ENCODE measurements around the gene MORN2. TPM values are rescaled to one million over a fixed set of nuclear protein-coding genes. Genes with fewer than 3 reads are reported as not detected.

The MORN2 gene
- total and polyA plus RNA-seq, 2 of the 13 experiments (the other 11 are each of a cell fraction or from before 2014, with no cell fraction given), result 7.0 to 28.0 TPM

GRCh38 chr2:38875576-38876367 lies at the start of gene MORN2, which contains the start of gene DHX57 (continued):
- TF ChIP-seq GRHL1 (CRISPR knock-in tag; conservative IDR thresholded peaks at IDR 0.05) (no peak), ZFP36L2 (CRISPR knock-in tag; IDR thresholded peaks at IDR 0.05) (0 out of 2 replicates have a peak, but pooled peaks have one; percentile 28), ZNF761 (CRISPR knock-in tag; conservative IDR thresholded peaks at IDR 0.05) (peak; percentile 97), ZNF569 (CRISPR knock-in tag; IDR thresholded peaks at IDR 0.05; ENCODE audit: borderline replicate concordance) (peak; percentile 94; the same call in 1 of the 2 replicates), ZSCAN22 (CRISPR knock-in tag; IDR thresholded peaks at IDR 0.05) (no peak), TRIM22 (IDR thresholded peaks at IDR 0.05) (no peak), KAT7 (CRISPR knock-in tag; IDR thresholded peaks at IDR 0.05; ENCODE audit: borderline replicate concordance) (peak; percentile 97), ZNF281 (CRISPR knock-in tag; IDR thresholded peaks at IDR 0.05; ENCODE audit: borderline replicate concordance) (no peak; the same call in 1 of the 2 replicates), ZNF552 (CRISPR knock-in tag; IDR thresholded peaks at IDR 0.05; ENCODE audit: borderline replicate concordance) (peak; percentile 87; the same call in 1 of the 2 replicates), SMAD9 (CRISPR knock-in tag; IDR thresholded peaks at IDR 0.05) (no peak; the same call in 1 of the 2 replicates), PAWR (CRISPR knock-in tag; IDR thresholded peaks at IDR 0.05; ENCODE audit: borderline replicate concordance) (no peak), NR2F6 (IDR thresholded peaks at IDR 0.05) (peak; percentile 68; the same call in 1 of the 2 replicates), NR2F6 (CRISPR knock-in tag; IDR thresholded peaks at IDR 0.05) (peak; percentile 83; the same call in 1 of the 2 replicates), FOSL2 (CRISPR knock-in tag; IDR thresholded peaks at IDR 0.05) (peak; percentile 51), ZBTB39 (CRISPR knock-in tag; IDR thresholded peaks at IDR 0.05) (peak; percentile 69; the same call in 1 of the 2 replicates), TBP (CRISPR knock-in tag; IDR thresholded peaks at IDR 0.05) (0 out of 2 replicates have a peak, but pooled peaks have one; percentile 40), HDAC6 (IDR thresholded peaks at IDR 0.05; ENCODE audit: low read depth, low read length) (no peak), ZNF253 (CRISPR knock-in tag; IDR thresholded peaks at IDR 0.05; ENCODE audit: borderline replicate concordance) (no peak), ZNF839 (CRISPR knock-in tag; IDR thresholded peaks at IDR 0.05; ENCODE audit: borderline replicate concordance) (peak; percentile 89)
